Mesothelial cell of epicardium (in vitro differentiated cells): ENCODE measurements around the gene LNP1. TPM values are rescaled to one million over a fixed set of nuclear protein-coding genes. Genes with fewer than 3 reads are reported as not detected.

Experiments used
- DNase-seq, 2 experiments: peaks; one replicate each; pipeline ENCODE4 v3.0.0; 2021; ENCODE audit warnings: low spot score in 2 of 2; ENCODE audit not compliant: unreplicated experiment in 2 of 2
- H3K27ac Mint-ChIP-seq: 2 replicates; pipeline ENCODE4 v1.8.0; 2021; ENCODE audit warnings: mixed read lengths
- H3K27me3 Mint-ChIP-seq: 2 replicates; pipeline ENCODE4 v1.8.0; 2021; ENCODE audit warnings: low read depth, mixed read lengths
- H3K36me3 Mint-ChIP-seq: 2 replicates; pipeline ENCODE4 v1.8.0; 2021; ENCODE audit warnings: mixed read lengths
- H3K4me1 Mint-ChIP-seq: 2 replicates; pipeline ENCODE4 v1.8.0; 2021; ENCODE audit warnings: mixed read lengths
- H3K4me3 Mint-ChIP-seq: 2 replicates; pipeline ENCODE4 v1.8.0; 2021; ENCODE audit warnings: mild to moderate bottlenecking, moderate library complexity, mixed read lengths
- H3K9me3 Mint-ChIP-seq: 2 replicates; pipeline ENCODE4 v1.8.0; 2021; ENCODE audit warnings: mixed read lengths
- total RNA-seq: library from RNA; stranded (reverse); gene quantifications from 3 replicates; pipeline ENCODE4 v1.2.1, GENCODE V29; 2021
- TF ChIP-seq, protein P1 (sequence below): fragments of 200-600 bp; sonication (generic); IDR thresholded peaks from one replicate; pipeline ENCODE4 v1.5.0; 2021; ENCODE audit warnings: antibody characterized with exemption; ENCODE audit not compliant: unreplicated experiment

Gene LNP1
- total RNA-seq, 1 donor from 2014 or later = 4.3 TPM

DNA sequence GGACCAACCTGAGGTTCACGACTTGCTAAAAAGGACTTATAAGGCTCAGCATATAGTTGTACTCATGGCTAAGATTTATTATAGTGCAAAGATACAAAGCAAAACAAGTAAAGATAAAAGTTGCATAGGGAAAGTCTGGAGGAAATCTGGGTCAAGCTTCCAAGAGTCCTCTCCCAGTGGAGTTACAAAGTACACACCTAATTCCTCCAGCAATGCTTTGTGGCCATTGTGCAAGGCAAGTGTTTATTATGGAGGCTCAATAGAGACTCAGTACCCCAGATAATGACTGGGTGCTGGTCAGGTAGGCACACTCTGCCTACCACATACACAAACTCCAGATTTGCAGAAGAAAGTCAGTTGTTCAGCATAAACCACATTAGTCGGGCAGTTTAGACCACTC, 22.9 kb downstream of the LNP1 start:
- no peaks in the 10 kb centered on the region for H3K36me3 Mint-ChIP-seq
- DNase-seq = no peak
- H3K9me3 Mint-ChIP-seq = no peaks in the 10 kb centered on the region
- H3K4me3 Mint-ChIP-seq = no peak overlapping the region
- no peaks in the 10 kb centered on the region for H3K27me3 Mint-ChIP-seq
- TF ChIP-seq, protein P1, sequence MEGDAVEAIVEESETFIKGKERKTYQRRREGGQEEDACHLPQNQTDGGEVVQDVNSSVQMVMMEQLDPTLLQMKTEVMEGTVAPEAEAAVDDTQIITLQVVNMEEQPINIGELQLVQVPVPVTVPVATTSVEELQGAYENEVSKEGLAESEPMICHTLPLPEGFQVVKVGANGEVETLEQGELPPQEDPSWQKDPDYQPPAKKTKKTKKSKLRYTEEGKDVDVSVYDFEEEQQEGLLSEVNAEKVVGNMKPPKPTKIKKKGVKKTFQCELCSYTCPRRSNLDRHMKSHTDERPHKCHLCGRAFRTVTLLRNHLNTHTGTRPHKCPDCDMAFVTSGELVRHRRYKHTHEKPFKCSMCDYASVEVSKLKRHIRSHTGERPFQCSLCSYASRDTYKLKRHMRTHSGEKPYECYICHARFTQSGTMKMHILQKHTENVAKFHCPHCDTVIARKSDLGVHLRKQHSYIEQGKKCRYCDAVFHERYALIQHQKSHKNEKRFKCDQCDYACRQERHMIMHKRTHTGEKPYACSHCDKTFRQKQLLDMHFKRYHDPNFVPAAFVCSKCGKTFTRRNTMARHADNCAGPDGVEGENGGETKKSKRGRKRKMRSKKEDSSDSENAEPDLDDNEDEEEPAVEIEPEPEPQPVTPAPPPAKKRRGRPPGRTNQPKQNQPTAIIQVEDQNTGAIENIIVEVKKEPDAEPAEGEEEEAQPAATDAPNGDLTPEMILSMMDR = no peak
- no peak overlapping the region for H3K27ac Mint-ChIP-seq
- peaks cover 28% of the 10 kb centered on the region for H3K4me1 Mint-ChIP-seq

DNA sequence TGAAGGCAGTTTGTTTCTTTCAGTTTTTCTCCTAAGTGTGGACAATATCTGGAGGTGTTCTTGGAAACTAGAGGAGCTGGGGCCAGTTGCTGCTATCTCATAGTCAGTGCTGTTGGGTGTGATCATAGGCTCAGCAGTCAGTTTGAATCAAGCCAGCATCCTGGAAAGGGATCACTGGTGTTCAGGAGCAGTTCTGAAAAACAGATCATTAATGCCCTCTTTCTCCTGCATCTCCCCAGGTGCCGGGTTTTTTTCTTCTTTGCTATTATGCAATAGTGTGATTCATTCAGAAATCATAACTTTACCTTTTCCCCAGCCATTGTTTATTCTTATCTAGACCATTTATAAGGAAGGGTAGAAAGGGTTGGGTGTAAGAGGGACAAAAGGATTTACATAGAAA, 24.0 kb downstream of the LNP1 start:
- Mint-ChIP-seq H3K27me3 (no peaks in the 10 kb centered on the region), H3K36me3 (no peaks in the 10 kb centered on the region), H3K4me1 (peaks cover 28% of the 10 kb centered on the region), H3K9me3 (no peaks in the 10 kb centered on the region), H3K4me3 (no peak overlapping the region), H3K27ac (no peak overlapping the region)
- TF ChIP-seq, protein P1 = no peak
- DNase-seq = no peak

DNA sequence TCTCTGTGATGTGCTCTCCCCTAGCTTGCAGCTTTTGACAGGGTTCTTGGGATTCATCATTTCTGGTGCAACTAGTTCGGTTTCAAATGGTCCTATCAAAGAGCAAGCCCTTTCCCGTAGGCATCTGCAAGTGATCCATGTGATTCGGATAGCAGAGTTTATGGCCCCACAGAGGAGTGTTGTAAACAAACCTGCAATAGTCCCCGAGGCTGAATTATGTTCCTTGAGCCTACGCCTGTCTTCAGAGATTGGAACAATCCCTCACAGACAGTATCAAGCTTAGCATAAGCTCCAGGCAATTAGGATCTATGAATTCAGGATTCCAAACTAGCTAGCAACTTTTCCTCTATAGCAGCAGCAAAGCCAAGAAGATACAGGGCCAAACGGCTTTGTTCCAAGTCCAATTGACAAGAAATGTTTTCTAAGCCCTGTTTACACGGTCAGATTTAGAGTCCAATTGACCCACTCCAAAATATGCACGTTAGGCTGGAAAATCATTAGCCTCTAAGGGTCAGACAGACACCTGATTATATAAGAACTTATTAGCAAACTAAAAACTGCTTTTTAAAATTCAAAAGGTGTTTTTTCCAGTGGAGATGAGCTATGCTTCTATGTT, 24.8 kb downstream of the LNP1 start:
- Mint-ChIP-seq H3K27ac (peak overlapping the region; percentile 6), H3K27me3 (no peaks in the 10 kb centered on the region), H3K9me3 (no peaks in the 10 kb centered on the region), H3K4me1 (peaks cover 28% of the 10 kb centered on the region), H3K4me3 (no peak overlapping the region), H3K36me3 (no peaks in the 10 kb centered on the region)
- TF ChIP-seq, protein P1 = no peak
- DNase-seq = no peak

DNA sequence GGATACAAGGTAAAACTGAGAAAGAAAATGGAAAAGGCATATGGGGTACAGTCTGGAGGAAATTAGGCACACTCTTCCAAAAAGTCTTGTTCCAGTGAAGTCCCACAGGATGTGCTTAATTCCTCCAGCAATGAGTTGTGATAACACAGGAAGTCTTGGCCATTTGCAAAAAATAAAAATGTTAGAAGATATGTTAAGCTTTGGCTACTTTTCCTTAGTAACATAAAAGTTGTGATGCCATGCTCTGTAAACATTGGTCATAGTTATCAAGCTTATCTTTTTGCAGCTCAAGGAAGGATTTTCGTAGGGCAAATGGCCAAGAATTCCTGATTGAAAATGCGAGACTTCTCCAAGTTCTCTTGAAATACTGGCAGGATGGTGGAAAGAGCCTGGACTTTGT, 26.4 kb downstream of the LNP1 start:
- TF ChIP-seq, protein P1 = no peak
- H3K27me3 Mint-ChIP-seq = no peaks in the 10 kb centered on the region

GRCh38 chr3:100429187-100429716, 27.9 kb downstream of the LNP1 start:
- Mint-ChIP-seq H3K27me3 (no peaks in the 10 kb centered on the region), H3K9me3 (peaks cover 3% of the 10 kb centered on the region), H3K4me1 (peaks cover 25% of the 10 kb centered on the region), H3K4me3 (no peak overlapping the region), H3K36me3 (peaks cover 5% of the 10 kb centered on the region), H3K27ac (no peak overlapping the region)
- TF ChIP-seq, protein P1 = no peak
- DNase-seq = no peak

More for the DNA sequence above, 26.4 kb downstream of the LNP1 start:
- Mint-ChIP-seq H3K4me1 (peaks cover 28% of the 10 kb centered on the region), H3K36me3 (no peaks in the 10 kb centered on the region), H3K27ac (peak overlapping the region; percentile 40), H3K4me3 (no peak overlapping the region), H3K9me3 (no peaks in the 10 kb centered on the region)
- DNase-seq = no peak

- Mint-ChIP-seq H3K36me3 (peaks cover 8% of the 10 kb centered on the region), H3K4me1 (no peaks in the 10 kb centered on the region), H3K27me3 (no peaks in the 10 kb centered on the region), H3K4me3 (no peak overlapping the region), H3K9me3 (peaks cover 3% of the 10 kb centered on the region), H3K27ac (no peak overlapping the region)
- TF ChIP-seq, protein P1 = no peak
- DNase-seq = no peak
These were observed 35.6 kb downstream of the LNP1 start for GRCh38 chr3:100436951-100437350.
